Umbilical cord (tissue), 2 donors: ENCODE measurements around the gene EFS. TPM values are rescaled to one million over a fixed set of nuclear protein-coding genes. Genes with fewer than 3 reads are reported as not detected.
A peak's percentile ranks its signal among the peaks of the same experiment; 100 is the strongest.
"Not testable (repeated sequence)": the region's sequence is repeated elsewhere in the genome, so short reads cannot be mapped to it uniquely, and the experiment has no call there.

ENCODE experiments used
- DNase-seq: peaks from one replicate; pipeline ENCODE4 v3.0.0-alpha.2; 2015; ENCODE audit warnings: low spot score
- total RNA-seq: library from RNA; depleted of rRNA; stranded (reverse); fragments of >200 nt; gene quantifications from one replicate; pipeline ENCODE4 v1.2.3, GENCODE V29; 2014; ENCODE audit warnings: low replicate concordance; ENCODE audit not compliant: insufficient read depth

The EFS gene
- total RNA-seq, 1 donor from 2014 or later, result 12.5 TPM

DNA sequence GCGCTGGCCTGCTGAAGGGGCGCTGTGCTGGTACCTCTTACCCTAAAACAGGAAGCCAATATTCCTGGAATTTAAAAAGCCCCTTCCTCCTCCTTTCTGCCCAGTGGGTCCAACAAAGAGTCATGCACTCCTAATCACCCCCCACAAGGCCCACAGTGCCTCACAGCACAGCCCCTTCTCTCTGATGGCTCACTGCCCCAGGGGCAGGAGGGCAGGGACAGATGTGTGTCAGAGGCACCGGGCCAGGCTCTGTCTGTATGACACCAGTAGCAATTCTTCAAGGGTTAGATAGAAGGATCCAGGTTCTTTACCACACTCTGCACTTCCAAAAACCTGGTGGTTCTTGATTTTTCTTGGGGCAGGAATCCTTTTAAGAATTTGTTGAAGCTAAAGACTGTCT, 34.2 kb upstream of the EFS start:
- DNase-seq, result no peak

- no peak for DNase-seq
Observed at GRCh38 chr14:23398348-23398747, 33.4 kb upstream of the EFS start.

DNA sequence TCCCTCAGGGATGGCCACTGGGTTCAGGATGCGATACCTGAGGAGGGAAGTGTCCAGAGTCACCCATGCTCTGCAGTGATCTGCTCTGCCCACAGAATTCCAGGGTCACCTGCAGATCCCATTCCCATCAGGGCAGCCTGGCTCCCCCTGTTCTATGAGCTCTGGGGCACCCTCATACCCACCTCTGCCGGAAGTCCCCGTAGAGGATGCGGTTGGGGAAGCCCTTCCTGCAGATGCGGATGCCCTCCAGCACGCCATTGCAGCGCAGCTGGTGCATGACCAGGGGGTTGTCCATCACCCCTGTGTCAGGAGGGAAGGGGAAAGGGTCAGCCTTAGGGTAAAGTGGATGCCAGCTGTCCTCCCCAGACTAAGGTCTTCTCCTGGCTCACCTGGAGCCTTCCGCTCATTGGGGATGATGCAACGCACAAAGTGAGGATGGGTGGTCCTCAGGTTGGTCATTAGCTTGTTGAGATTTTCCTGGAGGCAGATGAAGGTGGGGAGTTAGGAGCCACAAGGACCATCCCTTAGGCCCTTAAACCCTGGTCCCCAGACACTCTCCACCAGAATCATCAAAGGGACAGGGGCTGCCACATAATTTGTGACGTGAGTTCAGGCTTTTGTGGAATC, 31.9 kb upstream of the EFS start:
- no peak for DNase-seq

GRCh38 chr14:23396126-23396525, 31.2 kb upstream of the EFS start:
- no peak for DNase-seq

DNA sequence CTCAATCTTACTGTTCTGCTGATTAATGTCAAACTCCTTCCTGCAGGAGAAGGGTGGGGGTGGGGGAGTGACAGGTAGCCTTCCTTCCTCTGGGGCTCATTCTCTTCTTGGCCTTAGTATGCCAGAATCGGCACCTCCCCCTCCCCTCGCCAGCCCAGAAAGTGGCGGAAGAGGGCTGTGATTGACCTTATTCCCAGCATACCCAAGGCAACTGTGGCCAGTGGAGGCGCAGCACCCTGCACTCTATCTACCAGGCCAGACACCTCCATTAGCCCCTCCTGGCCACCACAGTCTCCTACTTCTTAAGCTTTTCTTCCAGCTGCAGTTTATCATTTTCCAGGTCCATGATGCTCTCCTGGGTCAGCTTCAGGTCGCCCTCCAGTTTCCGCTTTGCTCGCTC, 27.6 kb upstream of the EFS start:
- no peak for DNase-seq

GRCh38 chr14:23389871-23390270, 24.9 kb upstream of the EFS start:
- DNase-seq, result not testable (repeated sequence)

- DNase-seq, result no peak
Observed at GRCh38 chr14:23389396-23389795, 24.4 kb upstream of the EFS start.

DNA sequence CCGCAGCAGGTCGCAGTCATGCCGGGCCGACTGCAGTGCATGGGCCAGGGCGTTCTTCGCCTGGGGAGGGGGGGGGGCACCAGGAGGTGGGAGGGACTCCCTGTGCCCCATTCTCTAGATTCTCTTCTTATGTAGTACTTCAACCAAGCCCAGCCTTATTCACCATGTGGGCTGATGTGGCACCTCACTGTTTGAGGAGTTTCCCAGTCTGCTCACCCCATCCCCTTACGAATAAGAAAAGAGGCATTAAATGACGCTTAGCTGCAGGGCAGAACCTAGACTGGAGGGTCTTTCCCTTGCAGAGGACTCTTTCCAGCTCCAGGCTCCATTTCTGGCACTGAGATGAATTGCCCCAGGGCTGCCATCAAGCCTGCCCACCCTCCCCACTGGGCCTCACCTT, 24.0 kb upstream of the EFS start:
- no peak for DNase-seq

- DNase-seq, result no peak
Observed at GRCh38 chr14:23387916-23388882, 23.2 kb upstream of the EFS start.

- DNase-seq, result no peak
Observed at GRCh38 chr14:23386999-23387398, 22.0 kb upstream of the EFS start.

DNA sequence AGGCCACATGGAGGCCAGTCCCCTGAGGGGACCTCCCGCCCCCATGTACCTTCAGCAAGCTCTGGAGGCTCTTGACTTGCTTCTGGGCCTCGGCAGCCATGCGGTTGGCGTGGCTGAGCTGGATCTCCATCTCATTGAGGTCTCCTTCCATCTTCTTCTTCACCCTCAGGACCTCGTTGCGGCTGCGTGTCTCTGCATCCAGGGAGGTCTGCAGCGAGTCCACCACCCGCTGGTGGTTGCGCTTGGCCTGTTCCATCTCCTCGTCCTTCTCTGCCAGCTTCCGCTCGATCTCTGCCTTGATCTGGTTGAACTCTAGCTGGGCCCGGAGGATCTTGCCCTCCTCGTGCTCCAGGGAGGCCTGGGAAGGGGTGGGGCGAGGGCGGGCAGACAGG, 21.3 kb upstream of the EFS start:
- not testable (repeated sequence) for DNase-seq

DNA sequence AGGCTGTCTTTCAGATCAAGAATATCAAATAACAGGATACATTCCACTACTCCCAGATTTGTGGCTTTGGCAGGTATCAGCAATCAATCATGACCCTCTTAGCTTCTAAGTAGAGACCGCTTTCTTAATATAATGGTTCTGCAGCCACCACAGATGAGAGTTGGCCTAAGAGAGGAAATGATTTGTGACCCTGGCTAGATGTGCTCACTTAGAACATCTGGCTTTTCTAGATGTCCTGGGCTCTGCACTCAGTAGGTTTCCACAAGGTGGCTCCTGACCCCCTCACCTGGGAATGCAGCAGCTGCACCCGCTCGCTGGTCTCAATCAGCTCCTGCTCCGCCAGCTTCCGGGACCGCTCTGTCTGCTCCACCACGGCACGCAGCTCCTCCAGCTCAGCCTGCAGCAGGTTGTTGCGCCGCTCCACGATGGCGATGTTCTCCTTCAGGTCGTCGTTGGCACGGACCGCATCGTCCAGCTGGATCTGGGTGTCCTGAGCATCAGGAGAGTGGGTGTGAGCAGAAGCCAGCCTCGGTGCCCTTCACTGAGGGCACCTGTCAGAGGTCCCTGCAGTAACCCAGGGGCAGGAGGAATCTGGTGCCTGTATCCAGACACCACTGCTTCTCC, 20.8 kb upstream of the EFS start:
- no peak for DNase-seq

DNA sequence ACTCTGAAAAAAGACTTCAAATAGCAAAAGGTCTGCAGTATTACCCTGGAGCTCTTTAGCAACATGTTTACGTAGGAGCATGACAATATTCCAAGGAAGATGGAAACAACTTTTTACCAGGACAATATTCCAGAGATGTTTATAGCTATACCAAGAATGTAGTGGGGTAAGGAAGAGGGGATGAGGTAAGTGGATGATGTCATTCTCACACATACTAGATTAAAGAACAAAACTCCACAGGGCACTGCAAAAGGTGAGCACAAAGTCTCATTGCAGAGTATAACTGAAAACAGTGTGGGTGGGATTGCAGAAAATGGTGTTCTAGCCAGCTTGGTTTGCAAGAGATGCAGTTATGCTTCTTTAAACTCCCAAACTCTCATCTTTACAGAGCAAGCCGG, 20.3 kb upstream of the EFS start:
- no peak for DNase-seq

DNA sequence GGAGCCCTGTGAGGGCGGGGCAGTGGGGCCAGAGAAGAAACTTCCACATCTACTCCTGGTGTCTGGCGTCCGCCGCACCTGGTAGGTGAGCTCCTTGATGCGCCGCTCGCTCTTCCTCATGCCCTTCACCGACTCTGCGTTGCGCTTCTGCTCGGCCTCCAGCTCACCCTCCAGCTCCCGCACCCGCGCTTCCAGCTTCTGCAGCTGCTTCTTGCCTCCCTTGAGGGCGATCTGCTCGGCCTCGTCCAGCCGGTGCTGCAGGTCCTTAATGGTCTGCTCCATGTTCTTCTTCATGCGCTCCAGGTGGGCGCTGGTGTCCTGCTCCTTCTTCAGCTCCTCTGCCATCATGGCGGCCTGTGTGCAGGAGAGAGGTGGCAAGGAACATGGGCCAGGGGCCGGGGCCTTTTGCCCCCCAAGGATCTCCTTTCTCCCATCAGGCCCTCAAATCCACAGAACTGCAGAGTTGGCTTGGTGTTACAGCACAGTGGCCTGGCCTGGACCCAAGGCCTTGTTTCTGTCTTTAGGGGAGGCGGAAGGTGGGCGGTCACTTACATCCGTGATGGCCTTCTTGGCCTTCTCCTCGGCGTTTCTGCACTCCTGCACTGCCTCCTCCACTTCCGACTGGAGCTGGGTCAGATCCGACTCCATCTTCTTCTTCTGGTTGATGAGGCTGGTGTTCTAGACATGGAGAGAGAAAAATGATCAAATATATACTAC, 19.6 kb upstream of the EFS start:
- no peak for DNase-seq

- DNase-seq, result no peak
Observed at GRCh38 chr14:23382731-23383440, 17.9 kb upstream of the EFS start.

DNA sequence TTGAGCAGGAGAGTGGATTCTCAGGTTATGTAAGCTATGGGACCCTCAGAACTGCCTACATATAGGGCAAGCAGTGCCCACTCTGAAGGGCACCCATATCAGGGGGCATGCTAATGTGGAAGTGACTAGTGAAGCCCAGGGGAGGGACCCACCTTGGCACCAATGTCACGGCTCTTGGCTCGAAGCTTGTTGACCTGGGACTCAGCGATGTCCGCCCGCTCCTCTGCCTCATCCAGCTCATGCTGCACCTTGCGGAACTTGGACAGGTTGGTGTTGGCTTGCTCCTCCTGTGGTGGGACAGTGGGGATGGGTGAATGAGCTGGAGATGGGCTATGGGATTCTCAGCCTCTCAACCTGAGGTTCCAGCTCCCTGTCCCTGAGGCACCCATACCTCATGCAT, 17.3 kb upstream of the EFS start:
- no peak for DNase-seq

GRCh38 chr14:23381871-23382270, 16.9 kb upstream of the EFS start:
- no peak for DNase-seq

DNA sequence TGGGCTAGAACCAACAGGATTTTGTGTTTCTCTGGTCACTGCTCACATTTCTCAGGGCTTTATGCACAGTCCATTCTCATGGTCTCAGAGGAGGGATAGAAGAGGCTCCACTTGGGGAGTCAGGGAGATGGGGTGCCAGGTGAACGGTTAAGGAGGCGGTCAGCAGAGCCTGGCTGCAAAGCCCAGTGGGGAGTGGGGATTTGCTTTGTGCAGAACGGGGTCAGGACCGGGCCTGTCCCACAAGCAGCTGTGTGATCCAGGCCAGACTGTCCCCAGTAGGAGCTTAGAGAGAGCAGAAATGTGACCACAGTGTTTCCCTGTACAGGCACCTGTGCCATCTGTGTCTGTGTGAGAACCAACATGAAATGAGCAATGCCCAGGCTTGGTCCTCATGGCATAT, 16.0 kb upstream of the EFS start:
- DNase-seq, result no peak

DNA sequence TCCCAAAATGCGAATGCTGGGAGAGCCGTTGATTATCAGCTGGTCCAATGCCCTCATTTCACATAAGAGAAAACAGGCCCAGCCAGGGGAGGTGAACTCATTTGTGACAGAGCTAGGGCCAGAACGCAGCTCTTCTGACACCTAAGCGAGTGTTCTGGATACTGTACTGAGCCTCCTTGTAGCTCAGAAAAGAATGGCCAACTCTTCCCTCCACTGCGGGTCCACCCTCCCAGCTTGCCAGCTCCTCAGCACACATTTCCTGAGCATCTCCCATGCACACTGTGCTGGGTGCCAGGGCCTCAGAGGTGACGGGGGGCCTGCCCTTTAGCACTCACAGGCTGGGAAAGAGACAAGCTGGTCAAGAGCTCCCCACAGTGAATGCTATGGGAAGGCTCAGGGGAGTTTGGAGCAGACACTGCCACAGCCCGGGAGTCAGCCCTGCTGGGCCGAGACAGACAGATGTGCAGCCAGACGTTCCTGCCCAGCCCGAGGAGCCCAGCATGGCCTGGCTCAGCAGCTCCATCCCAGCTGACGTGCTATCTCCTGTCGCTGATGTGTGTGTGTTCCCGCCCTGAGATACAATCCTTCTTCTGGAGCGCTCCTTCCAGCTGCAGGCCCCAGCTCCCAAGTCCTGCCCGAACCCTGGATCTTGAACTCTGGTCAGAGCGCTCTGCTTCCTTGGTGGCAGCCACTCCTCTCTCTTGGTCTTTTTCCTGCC, 15.4 kb upstream of the EFS start:
- peak; percentile 73 for DNase-seq

DNA sequence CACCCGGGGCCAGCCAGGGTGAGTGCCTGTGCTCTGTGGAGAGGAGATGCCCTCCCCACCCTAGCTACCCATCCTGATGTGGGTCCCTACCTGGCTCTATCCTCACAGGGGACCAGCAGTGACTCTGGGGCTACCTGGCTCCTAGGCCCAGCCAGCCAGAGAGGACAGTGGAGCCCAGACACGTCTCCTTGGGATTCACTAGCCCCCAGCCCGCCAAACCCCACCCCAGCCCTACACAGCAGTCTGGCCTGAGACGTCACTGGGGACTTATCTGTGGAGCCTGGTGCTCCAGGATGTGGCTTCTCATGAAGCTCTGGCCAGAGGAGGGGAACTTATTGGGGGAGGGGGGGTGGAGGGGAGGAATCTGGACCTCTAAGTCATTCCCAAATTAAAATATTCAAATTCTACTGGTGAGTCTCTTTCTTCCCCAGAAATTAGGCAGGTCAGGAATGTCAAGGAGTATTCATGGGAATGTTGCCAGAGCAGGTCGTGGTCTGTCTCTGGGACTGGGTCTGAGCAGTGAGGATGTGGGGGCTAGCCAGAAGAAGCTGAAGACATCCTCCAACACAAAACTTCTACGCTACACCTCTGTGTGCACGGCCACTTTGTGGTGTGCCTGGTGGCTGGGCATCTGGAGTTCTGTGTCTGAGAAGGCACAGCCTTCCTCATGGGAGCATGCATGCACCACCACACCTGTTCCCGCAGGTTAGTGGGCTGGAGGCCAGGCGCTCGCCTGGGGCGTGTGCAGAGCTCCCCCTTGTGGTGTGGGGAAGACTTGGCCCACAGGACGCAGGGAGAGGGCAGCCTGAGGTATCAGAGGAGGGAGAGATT, 14.6 kb upstream of the EFS start:
- peak; percentile 43 for DNase-seq
